Keratinocyte (primary cell): ENCODE results near the gene AHNAK. TPM values are rescaled to one million over a fixed set of nuclear protein-coding genes. Genes with fewer than 3 reads are reported as not detected.

ENCODE experiments used
- DNase-seq: peaks from one replicate; pipeline ENCODE4 v3.0.0-alpha.2; 2011; ENCODE audit warnings: low read depth, missing footprints, low spot score
- FAIRE-seq: peaks from 2 replicates; lab custom pipeline; 2011; peaks lifted over from hg19 to GRCh38; lab: Jason Lieb, UNC
- H2AFZ ChIP-seq: 2 replicates; pipeline ENCODE4 v1.6.0; 2012; ENCODE audit warnings: low read length, control low read depth, inconsistent platforms; ENCODE audit not compliant: control insufficient read depth
- H3K27ac ChIP-seq: 2 replicates; pipeline ENCODE4 v1.5.1; 2011; ENCODE audit warnings: low read length; ENCODE audit not compliant: control insufficient read depth, insufficient read depth
- H3K27me3 ChIP-seq: 3 replicates; pipeline ENCODE4 v1.6.0; 2011; ENCODE audit warnings: low read length; ENCODE audit not compliant: control insufficient read depth, insufficient read depth; ENCODE audit errors: extremely low read depth
- H3K36me3 ChIP-seq, 2 experiments: 2 replicates in 1 of 2; 3 replicates in 1 of 2; pipeline ENCODE4 v1.5.1; 2011; ENCODE audit warnings: low read length in 2 of 2, mild to moderate bottlenecking in 1 of 2; ENCODE audit not compliant: control insufficient read depth in 2 of 2, insufficient read depth in 2 of 2; ENCODE audit errors: extremely low read depth in 1 of 2
- H3K4me1 ChIP-seq: 3 replicates; pipeline ENCODE4 v1.5.1; 2011; ENCODE audit warnings: low read length; ENCODE audit not compliant: control insufficient read depth, insufficient read depth; ENCODE audit errors: extremely low read depth
- H3K4me2 ChIP-seq: 3 replicates; pipeline ENCODE4 v1.6.0; 2011; ENCODE audit warnings: low read depth, low read length; ENCODE audit not compliant: control insufficient read depth, insufficient read depth; ENCODE audit errors: extremely low read depth
- H3K4me3 ChIP-seq, 3 experiments: fragments of 200-600 bp in 1 of 3; sonication (generic) in 1 of 3; 2 replicates in 2 of 3; 3 replicates in 1 of 3; pipeline ENCODE4 v1.5.1; 2011 to 2016; ENCODE audit warnings: low read length in 3 of 3, mild to moderate bottlenecking in 3 of 3, control low read depth in 2 of 3, inconsistent platforms in 1 of 3, low read depth in 1 of 3, mixed read lengths in 1 of 3, mixed run types in 1 of 3, moderate library complexity in 1 of 3; ENCODE audit not compliant: control insufficient read depth in 2 of 3, insufficient read depth in 2 of 3; ENCODE audit errors: extremely low read depth in 1 of 3
- H3K79me2 ChIP-seq: 2 replicates; pipeline ENCODE4 v1.6.0; 2012; ENCODE audit warnings: low read length; ENCODE audit not compliant: control insufficient read depth, insufficient read depth
- H3K9ac ChIP-seq: 3 replicates; pipeline ENCODE4 v1.6.0; 2011; ENCODE audit warnings: low read length; ENCODE audit not compliant: control insufficient read depth, insufficient read depth; ENCODE audit errors: extremely low read depth
- H3K9me1 ChIP-seq: 3 replicates; pipeline ENCODE4 v1.6.0; 2011; ENCODE audit warnings: low read length; ENCODE audit not compliant: control insufficient read depth, insufficient read depth; ENCODE audit errors: extremely low read depth
- H3K9me3 ChIP-seq: 2 replicates; pipeline ENCODE4 v1.5.1; 2012; ENCODE audit warnings: low read depth, low read length; ENCODE audit not compliant: control insufficient read depth
- H4K20me1 ChIP-seq: 3 replicates; pipeline ENCODE4 v1.6.0; 2011; ENCODE audit warnings: low read length; ENCODE audit not compliant: control insufficient read depth, insufficient read depth; ENCODE audit errors: extremely low read depth
- EZH2 ChIP-seq: IDR thresholded peaks from one replicate; pipeline ENCODE4 v1.6.1; 2012; ENCODE audit warnings: inconsistent platforms, mild to moderate bottlenecking, low read length, moderate library complexity
- dilution Hi-C: fragments of 300-500 bp; cut with MboI; formaldehyde crosslinking; loops from one replicate; pipeline ENCODE4 v1.7.0; 2020; ENCODE audit warnings: low sequenced_read_pairs; ENCODE audit not compliant: extremely low pct_ligation_motif_present
- polyA plus RNA-seq, 5 experiments: library from polyadenylated mRNA; depleted of rRNA in 3 of 5; stranded (reverse) in 3 of 5; stranded (forward) in 1 of 5; unstranded in 1 of 5; fragments of >200 nt; gene quantifications; 1 replicate in 1 of 5; 2 replicates in 3 of 5; 3 replicates in 1 of 5; pipeline versions ENCODE4 v1.2.1 to v1.2.3, GENCODE V29; 2011 to 2012; ENCODE audit warnings: missing spikeins in 2 of 5, low read depth in 1 of 5, low replicate concordance in 1 of 5
- TF ChIP-seq, protein P1 (sequence below), 3 experiments: IDR thresholded peaks in 1 of 3; conservative IDR thresholded peaks in 1 of 3; optimal IDR thresholded peaks in 1 of 3; 2 replicates in 2 of 3; 3 replicates in 1 of 3; pipeline versions ENCODE3 to v1.5.1; 2011; ENCODE audit warnings: low read length in 3 of 3, mild to moderate bottlenecking in 3 of 3, moderate library complexity in 2 of 3, control low read depth in 1 of 3, inconsistent platforms in 1 of 3; ENCODE audit not compliant: insufficient read depth in 2 of 3; ENCODE audit errors: extremely low read depth in 1 of 3

Gene AHNAK
- polyA plus RNA-seq, 1 donor (not counting 4 experiments of a cell fraction or from before 2014, with no cell fraction given), result 220 TPM

GRCh38 chr11:62504158-62504973, 42.2 kb downstream of the AHNAK start:
- Histone ChIP-seq H3K36me3 (no peaks in the 10 kb centered on the region), H3K4me1 (peaks cover 27% of the 10 kb centered on the region), H3K4me3 (no peak overlapping the region), H3K4me2 (no peak overlapping the region), H3K9ac (no peak overlapping the region), H3K27me3 (no peaks in the 10 kb centered on the region), H3K9me3 (no peaks in the 10 kb centered on the region), H3K27ac (no peak overlapping the region), H3K9me1 (no peaks in the 10 kb centered on the region), H3K79me2 (no peaks in the 10 kb centered on the region), H4K20me1 (no peaks in the 10 kb centered on the region), H2AFZ (no peak overlapping the region)
- no peak for TF ChIP-seq EZH2
- TF ChIP-seq, protein P1, sequence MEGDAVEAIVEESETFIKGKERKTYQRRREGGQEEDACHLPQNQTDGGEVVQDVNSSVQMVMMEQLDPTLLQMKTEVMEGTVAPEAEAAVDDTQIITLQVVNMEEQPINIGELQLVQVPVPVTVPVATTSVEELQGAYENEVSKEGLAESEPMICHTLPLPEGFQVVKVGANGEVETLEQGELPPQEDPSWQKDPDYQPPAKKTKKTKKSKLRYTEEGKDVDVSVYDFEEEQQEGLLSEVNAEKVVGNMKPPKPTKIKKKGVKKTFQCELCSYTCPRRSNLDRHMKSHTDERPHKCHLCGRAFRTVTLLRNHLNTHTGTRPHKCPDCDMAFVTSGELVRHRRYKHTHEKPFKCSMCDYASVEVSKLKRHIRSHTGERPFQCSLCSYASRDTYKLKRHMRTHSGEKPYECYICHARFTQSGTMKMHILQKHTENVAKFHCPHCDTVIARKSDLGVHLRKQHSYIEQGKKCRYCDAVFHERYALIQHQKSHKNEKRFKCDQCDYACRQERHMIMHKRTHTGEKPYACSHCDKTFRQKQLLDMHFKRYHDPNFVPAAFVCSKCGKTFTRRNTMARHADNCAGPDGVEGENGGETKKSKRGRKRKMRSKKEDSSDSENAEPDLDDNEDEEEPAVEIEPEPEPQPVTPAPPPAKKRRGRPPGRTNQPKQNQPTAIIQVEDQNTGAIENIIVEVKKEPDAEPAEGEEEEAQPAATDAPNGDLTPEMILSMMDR (optimal IDR thresholded peaks at IDR 0.05 in 1 of 3, IDR thresholded peaks at IDR 0.05 in 1 of 3, conservative IDR thresholded peaks at IDR 0.05 in 1 of 3; ENCODE audit: extremely low read depth in 1 of 3, insufficient read depth in 2 of 3, low read length in 3 of 3), result no peak
- FAIRE-seq (no peak), DNase-seq (no peak)
- dilution Hi-C loops, result no loop called here

- Histone ChIP-seq H3K27me3 (no peaks in the 10 kb centered on the region), H3K4me2 (no peak overlapping the region), H3K79me2 (no peaks in the 10 kb centered on the region), H3K27ac (no peak overlapping the region), H2AFZ (no peak overlapping the region), H3K36me3 (no peaks in the 10 kb centered on the region), H3K9ac (no peak overlapping the region), H3K9me1 (peaks cover under 1% of the 10 kb centered on the region), H3K9me3 (no peaks in the 10 kb centered on the region), H3K4me1 (peaks cover 31% of the 10 kb centered on the region), H4K20me1 (no peaks in the 10 kb centered on the region), H3K4me3 (no peak overlapping the region)
- DNase-seq, result no peak
- TF ChIP-seq EZH2, result no peak
- TF ChIP-seq, protein P1 (optimal IDR thresholded peaks at IDR 0.05 in 1 of 3, IDR thresholded peaks at IDR 0.05 in 1 of 3, conservative IDR thresholded peaks at IDR 0.05 in 1 of 3; ENCODE audit: extremely low read depth in 1 of 3, insufficient read depth in 2 of 3, low read length in 3 of 3), result no peak
- FAIRE-seq, result no peak
- dilution Hi-C loops, result no loop called here
Observed at GRCh38 chr11:62502030-62502730, 44.4 kb downstream of the AHNAK start.
